ENCODE data around the gene FANCE. TPM values are rescaled to one million over a fixed set of nuclear protein-coding genes. Genes with fewer than 3 reads are reported as not detected.

Gene FANCE
- total RNA-seq, 2 experiments from 2014 or later = 1.6 to 1.7 TPM

DNA sequence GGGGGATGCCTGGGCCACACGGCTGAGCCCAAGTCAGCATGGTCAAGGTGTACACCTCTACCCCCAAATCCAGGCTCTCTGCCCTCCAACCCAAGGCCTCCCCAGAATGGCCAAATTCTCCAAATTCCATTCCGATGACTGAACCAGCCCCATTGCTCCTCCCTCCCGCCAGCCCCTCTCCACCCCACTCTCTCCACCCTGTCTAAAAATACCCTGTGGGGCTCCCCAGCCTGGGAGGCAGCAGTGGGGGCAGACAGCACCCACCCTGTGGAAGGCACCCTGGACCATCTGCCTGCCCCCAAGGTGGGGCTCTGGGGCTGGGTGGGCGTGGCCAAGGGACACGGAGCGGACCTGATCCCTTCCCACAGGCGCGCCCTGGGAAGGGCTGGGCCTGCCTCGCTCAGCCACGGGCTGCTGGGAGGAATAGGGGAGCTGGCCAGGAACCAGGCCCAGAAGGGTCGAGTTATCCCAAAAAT, 33.3 kb downstream of the FANCE start:
- POLR2A ChIA-PET = no interaction called here
- no peak overlapping the region for H3K4me3 ChIP-seq (ENCODE audit: low read length)
- ATAC-seq (ENCODE audit: poor library complexity) (no peak), DNase-seq (no peak)
- no peaks in the 10 kb centered on the region for H3K27me3 ChIP-seq (ENCODE audit: control insufficient read depth in 1 of 2, insufficient read depth in 2 of 2, low read length in 2 of 2)
- no peak for TF ChIP-seq CTCF (IDR thresholded peaks at IDR 0.05)
- intact Hi-C loops (cut with DNase I, micrococcal nuclease) = no loop called here
- no peaks in the 10 kb centered on the region for H3K36me3 ChIP-seq (ENCODE audit: insufficient read depth, low read length)
- H3K9me3 ChIP-seq (ENCODE audit: control insufficient read depth in 1 of 2, insufficient read depth in 1 of 2, low read length in 2 of 2) = no peaks in the 10 kb centered on the region
- no peaks in the 10 kb centered on the region for H3K36me3 Mint-ChIP-seq (ENCODE audit: low read depth)
- H3K4me1 Mint-ChIP-seq (ENCODE audit: low read depth) = no peaks in the 10 kb centered on the region
- peaks cover 3% of the 10 kb centered on the region for H3K4me1 ChIP-seq (ENCODE audit: insufficient read depth, low read length)
- H3K4me3 Mint-ChIP-seq = no peak overlapping the region
- CTCF ChIA-PET = no interaction called here
- H3K27ac ChIP-seq (ENCODE audit: low read depth in 1 of 2, low read length in 2 of 2) = no peak overlapping the region
- H3K27ac Mint-ChIP-seq = no peak overlapping the region
- H3K27me3 Mint-ChIP-seq = no peaks in the 10 kb centered on the region
- H3K9me3 Mint-ChIP-seq = no peaks in the 10 kb centered on the region

- Mint-ChIP-seq H3K36me3 (ENCODE audit: low read depth) (no peaks in the 10 kb centered on the region), H3K4me1 (ENCODE audit: low read depth) (no peaks in the 10 kb centered on the region), H3K9me3 (no peaks in the 10 kb centered on the region), H3K27me3 (no peaks in the 10 kb centered on the region), H3K4me3 (no peak overlapping the region), H3K27ac (no peak overlapping the region)
- Histone ChIP-seq H3K27ac (ENCODE audit: low read depth in 1 of 2, low read length in 2 of 2) (no peak overlapping the region), H3K36me3 (ENCODE audit: insufficient read depth, low read length) (no peaks in the 10 kb centered on the region), H3K4me3 (ENCODE audit: low read length) (no peak overlapping the region), H3K27me3 (ENCODE audit: control insufficient read depth in 1 of 2, insufficient read depth in 2 of 2, low read length in 2 of 2) (no peaks in the 10 kb centered on the region), H3K4me1 (ENCODE audit: insufficient read depth, low read length) (peaks cover 3% of the 10 kb centered on the region), H3K9me3 (ENCODE audit: control insufficient read depth in 1 of 2, insufficient read depth in 1 of 2, low read length in 2 of 2) (no peaks in the 10 kb centered on the region)
- ChIA-PET POLR2A (no interaction called here), CTCF (no interaction called here)
- intact Hi-C loops (cut with DNase I, micrococcal nuclease) = no loop called here
- ATAC-seq (ENCODE audit: poor library complexity) (no peak), DNase-seq (no peak)
- no peak for TF ChIP-seq CTCF (IDR thresholded peaks at IDR 0.05)
Measured at GRCh38 chr6:35486005-35486925, 34.1 kb downstream of the FANCE start.

GRCh38 chr6:35487658-35488516, 35.7 kb downstream of the FANCE start:
- H3K4me1 Mint-ChIP-seq (ENCODE audit: low read depth) = peaks cover 3% of the 10 kb centered on the region
- no peak for DNase-seq
- POLR2A ChIA-PET = no interaction called here

More at GRCh38 chr6:35487658-35488516, 35.7 kb downstream of the FANCE start:
- H3K36me3 Mint-ChIP-seq (ENCODE audit: low read depth) = no peaks in the 10 kb centered on the region
- Histone ChIP-seq H3K4me1 (ENCODE audit: insufficient read depth, low read length) (peaks cover 3% of the 10 kb centered on the region), H3K27ac (ENCODE audit: low read depth in 1 of 2, low read length in 2 of 2) (no peak overlapping the region), H3K4me3 (ENCODE audit: low read length) (no peak overlapping the region), H3K9me3 (ENCODE audit: control insufficient read depth in 1 of 2, insufficient read depth in 1 of 2, low read length in 2 of 2) (no peaks in the 10 kb centered on the region), H3K27me3 (ENCODE audit: control insufficient read depth in 1 of 2, insufficient read depth in 2 of 2, low read length in 2 of 2) (no peaks in the 10 kb centered on the region), H3K36me3 (ENCODE audit: insufficient read depth, low read length) (no peaks in the 10 kb centered on the region)
- CTCF ChIA-PET = no interaction called here
- no peak for TF ChIP-seq CTCF (IDR thresholded peaks at IDR 0.05)
- H3K9me3 Mint-ChIP-seq = no peaks in the 10 kb centered on the region
- no peak overlapping the region for H3K27ac Mint-ChIP-seq
- ATAC-seq (ENCODE audit: poor library complexity) = no peak
- intact Hi-C loops (cut with DNase I, micrococcal nuclease) = no loop called here
- H3K4me3 Mint-ChIP-seq = no peak overlapping the region
- no peaks in the 10 kb centered on the region for H3K27me3 Mint-ChIP-seq

Measured in CD4-positive, alpha-beta T cell (primary cell).